ENCODE data around the gene PHLDA2. TPM values are rescaled to one million over a fixed set of nuclear protein-coding genes. Genes with fewer than 3 reads are reported as not detected.

The PHLDA2 gene
- total and polyA plus RNA-seq, 9 of the 15 experiments (the other 6 are each of a cell fraction or from before 2014, with no cell fraction given), result 0.43 to 42.4 (median 4.7) TPM

DNA sequence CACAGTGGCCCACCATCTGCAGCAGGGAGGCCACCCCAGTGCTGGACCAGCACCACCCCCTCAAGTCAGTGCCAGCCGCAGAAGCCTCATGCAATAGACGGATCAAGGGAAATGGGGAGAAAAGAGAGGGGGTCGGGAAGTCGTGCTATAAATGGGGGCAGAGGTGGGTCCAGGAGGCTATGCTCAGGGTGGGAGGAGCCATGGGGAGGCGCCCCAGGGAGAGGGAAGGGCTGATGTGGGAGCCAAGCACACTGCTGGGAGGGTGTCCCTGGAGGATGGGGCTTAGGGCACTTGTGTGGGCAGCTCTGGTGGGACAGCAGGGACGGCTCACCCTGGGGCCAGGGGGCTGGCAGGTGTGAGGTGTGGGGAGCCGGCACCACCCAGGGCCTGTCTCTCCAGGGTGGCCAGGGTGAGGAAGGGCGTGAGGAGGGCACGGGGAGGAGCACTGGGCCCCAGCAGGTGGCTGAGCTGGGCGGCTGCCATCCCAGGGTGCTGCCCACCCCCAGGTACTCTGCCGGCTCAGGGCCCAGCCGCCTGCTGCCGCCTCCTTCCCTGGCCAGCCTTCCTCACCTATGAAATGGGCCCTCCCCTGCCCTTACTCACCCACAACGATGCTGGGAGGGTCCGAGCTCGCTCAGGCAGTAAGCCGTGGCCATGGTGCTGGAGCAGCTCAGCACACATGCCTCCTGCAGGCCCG lies 18.0 kb downstream of the PHLDA2 start:
- BruUV-seq (replicated peaks), result no TSS peak
- Histone ChIP-seq H3K9ac (ENCODE audit: insufficient read depth in 1 of 2, low read depth in 2 of 2, low read length in 2 of 2) (peak overlapping the region in 1 of 2 experiments; percentile 68; a peak in 2 of 4 replicates), H3K27me3 (ENCODE audit: control insufficient read depth in 2 of 2, insufficient read depth in 2 of 2, low read length in 2 of 2) (no peaks in the 10 kb centered on the region), H3K4me2 (ENCODE audit: insufficient read depth, low read length) (no peak overlapping the region), H2AFZ (ENCODE audit: low read depth, low read length) (no peak overlapping the region), H3K79me2 (ENCODE audit: control insufficient read depth, insufficient read depth, low read length) (no peaks in the 10 kb centered on the region), H3K4me3 (no peak overlapping the region), H3K27ac (ENCODE audit: extremely low read depth, low read depth, low read length) (no peak overlapping the region), H3K4me1 (replicated peaks in 1 of 2; ENCODE audit: control insufficient read depth in 2 of 2, insufficient read depth in 2 of 2, low read length in 2 of 2) (peaks cover 14 to 69% of the 10 kb centered on the region in 2 experiments; a peak in 4 of 5 replicates), H3K9me3 (replicated peaks; ENCODE audit: control insufficient read depth, insufficient read depth, low read depth, low read length) (no peaks in the 10 kb centered on the region), H4K20me1 (replicated peaks; ENCODE audit: control insufficient read depth, insufficient read depth, low read length) (no peaks in the 10 kb centered on the region), H3K9me1 (ENCODE audit: control insufficient read depth, insufficient read depth, low read length) (no peaks in the 10 kb centered on the region), H3K36me3 (ENCODE audit: control insufficient read depth, insufficient read depth, low read length) (no peaks in the 10 kb centered on the region)
- ChIA-PET CTCF (ENCODE audit: low intra/inter-chr PET ratio) (no interaction called here), POLR2A (interaction anchor here (2.0 kb wide), 1 partner anchor 9 kb away, joined by 6 read pairs; no protein-coding TSS in a partner anchor)
- in situ Hi-C loops (cut with MboI) (no loop called here), intact Hi-C loops (cut with micrococcal nuclease) (no loop called here)
- DNase-seq (ENCODE audit: extremely low read depth in 1 of 4, low spot score in 3 of 4) (no peak), FAIRE-seq (no peak), ATAC-seq (no peak)
- TF ChIP-seq POLR2G (IDR thresholded peaks at IDR 0.05; ENCODE audit: low read depth, low read length) (0 out of 2 replicates have a peak, but pooled peaks have one; percentile 43), ESRRB (CRISPR knock-in tag; IDR thresholded peaks at IDR 0.05; ENCODE audit: borderline replicate concordance) (no peak)
- 67% methylated on average over 9 of the region's 18 CpGs for WGBS (ENCODE audit: insufficient coverage, low coverage, missing lambda C conversion rate)

GRCh38 chr11:2910401-2910955 lies 18.7 kb downstream of the PHLDA2 start:
- Histone ChIP-seq H3K36me3 (ENCODE audit: control insufficient read depth, insufficient read depth, low read length) (no peaks in the 10 kb centered on the region), H3K4me1 (replicated peaks in 1 of 2; ENCODE audit: control insufficient read depth in 2 of 2, insufficient read depth in 2 of 2, low read length in 2 of 2) (peaks cover 14 to 66% of the 10 kb centered on the region in 2 experiments; a peak in 4 of 5 replicates), H3K9ac (ENCODE audit: insufficient read depth in 1 of 2, low read depth in 2 of 2, low read length in 2 of 2) (peak overlapping the region in 1 of 2 experiments; percentile 28; a peak in 2 of 4 replicates), H3K9me3 (replicated peaks; ENCODE audit: control insufficient read depth, insufficient read depth, low read depth, low read length) (no peaks in the 10 kb centered on the region), H3K27ac (ENCODE audit: extremely low read depth, low read depth, low read length) (no peak overlapping the region), H3K9me1 (ENCODE audit: control insufficient read depth, insufficient read depth, low read length) (no peaks in the 10 kb centered on the region), H3K79me2 (ENCODE audit: control insufficient read depth, insufficient read depth, low read length) (no peaks in the 10 kb centered on the region), H3K4me2 (ENCODE audit: insufficient read depth, low read length) (no peak overlapping the region), H3K4me3 (no peak overlapping the region), H4K20me1 (replicated peaks; ENCODE audit: control insufficient read depth, insufficient read depth, low read length) (no peaks in the 10 kb centered on the region), H3K27me3 (ENCODE audit: control insufficient read depth in 2 of 2, insufficient read depth in 2 of 2, low read length in 2 of 2) (no peaks in the 10 kb centered on the region), H2AFZ (ENCODE audit: low read depth, low read length) (no peak overlapping the region)
- ATAC-seq, result no peak
- no peak for FAIRE-seq
- BruUV-seq (replicated peaks), result no TSS peak
- intact Hi-C loops (cut with micrococcal nuclease), result no loop called here
- DNase-seq (ENCODE audit: extremely low read depth in 1 of 4, low spot score in 3 of 4), result no peak
- in situ Hi-C loops (cut with MboI), result no loop called here
- ChIA-PET POLR2A (interaction anchor here (2.0 kb wide), 1 partner anchor 10 kb away, joined by 6 read pairs; no protein-coding TSS in a partner anchor), CTCF (ENCODE audit: low intra/inter-chr PET ratio) (no interaction called here)
- WGBS (ENCODE audit: insufficient coverage, low coverage, missing lambda C conversion rate), result 69% methylated on average over 9 of the region's 13 CpGs
- TF ChIP-seq IRF2 (CRISPR knock-in tag; IDR thresholded peaks at IDR 0.05) (no peak), ELF4 (CRISPR knock-in tag; IDR thresholded peaks at IDR 0.05) (no peak), SAFB2 (IDR thresholded peaks at IDR 0.05; ENCODE audit: borderline replicate concordance, low read depth, low read length, severe bottlenecking) (no peak), ZC3H8 (IDR thresholded peaks at IDR 0.05) (no peak), ZNF280A (IDR thresholded peaks at IDR 0.05; ENCODE audit: low read depth, partially characterized antibody) (no peak), NFIC (IDR thresholded peaks at IDR 0.05) (no peak)
- TF ChIP-seq, protein P1, sequence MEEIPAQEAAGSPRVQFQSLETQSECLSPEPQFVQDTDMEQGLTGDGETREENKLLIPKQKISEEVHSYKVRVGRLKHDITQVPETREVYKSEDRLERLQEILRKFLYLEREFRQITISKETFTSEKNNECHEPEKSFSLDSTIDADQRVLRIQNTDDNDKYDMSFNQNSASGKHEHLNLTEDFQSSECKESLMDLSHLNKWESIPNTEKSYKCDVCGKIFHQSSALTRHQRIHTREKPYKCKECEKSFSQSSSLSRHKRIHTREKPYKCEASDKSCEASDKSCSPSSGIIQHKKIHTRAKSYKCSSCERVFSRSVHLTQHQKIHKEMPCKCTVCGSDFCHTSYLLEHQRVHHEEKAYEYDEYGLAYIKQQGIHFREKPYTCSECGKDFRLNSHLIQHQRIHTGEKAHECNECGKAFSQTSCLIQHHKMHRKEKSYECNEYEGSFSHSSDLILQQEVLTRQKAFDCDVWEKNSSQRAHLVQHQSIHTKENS (CRISPR knock-in tag; IDR thresholded peaks at IDR 0.05), result no peak
- TF ChIP-seq, protein P2, sequence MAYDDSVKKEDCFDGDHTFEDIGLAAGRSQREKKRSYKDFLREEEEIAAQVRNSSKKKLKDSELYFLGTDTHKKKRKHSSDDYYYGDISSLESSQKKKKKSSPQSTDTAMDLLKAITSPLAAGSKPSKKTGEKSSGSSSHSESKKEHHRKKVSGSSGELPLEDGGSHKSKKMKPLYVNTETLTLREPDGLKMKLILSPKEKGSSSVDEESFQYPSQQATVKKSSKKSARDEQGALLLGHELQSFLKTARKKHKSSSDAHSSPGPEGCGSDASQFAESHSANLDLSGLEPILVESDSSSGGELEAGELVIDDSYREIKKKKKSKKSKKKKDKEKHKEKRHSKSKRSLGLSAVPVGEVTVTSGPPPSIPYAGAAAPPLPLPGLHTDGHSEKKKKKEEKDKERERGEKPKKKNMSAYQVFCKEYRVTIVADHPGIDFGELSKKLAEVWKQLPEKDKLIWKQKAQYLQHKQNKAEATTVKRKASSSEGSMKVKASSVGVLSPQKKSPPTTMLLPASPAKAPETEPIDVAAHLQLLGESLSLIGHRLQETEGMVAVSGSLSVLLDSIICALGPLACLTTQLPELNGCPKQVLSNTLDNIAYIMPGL (CRISPR knock-in tag; IDR thresholded peaks at IDR 0.05), result no peak

All from K562 (cell line).